Cardiac septum (tissue), 1 donor: ENCODE measurements around the gene AOC1. TPM values are rescaled to one million over a fixed set of nuclear protein-coding genes. Genes with fewer than 3 reads are reported as not detected.

Experiments
- DNase-seq: peaks from one replicate; pipeline ENCODE4 v3.0.0-alpha.2; 2020; ENCODE audit warnings: low spot score
- intact Hi-C: fragments of 100-400 bp; cut with DNase I; formaldehyde crosslinking; loops from one replicate; pipeline ENCODE4 v1.14.0; 2022
- total RNA-seq: library from RNA; stranded (reverse); fragmentation: NEBNext Ultra II Directional; extraction: Animal tissue kit (Norgen Biotek cat#: 25700); gene quantifications from one replicate; pipeline ENCODE4 v1.2.1, GENCODE V29; 2021
- donor health status: DM: no; HTN: no; CAD: no.

Gene AOC1
- total RNA-seq, 1 donor from 2014 or later = 0.43 TPM

DNA sequence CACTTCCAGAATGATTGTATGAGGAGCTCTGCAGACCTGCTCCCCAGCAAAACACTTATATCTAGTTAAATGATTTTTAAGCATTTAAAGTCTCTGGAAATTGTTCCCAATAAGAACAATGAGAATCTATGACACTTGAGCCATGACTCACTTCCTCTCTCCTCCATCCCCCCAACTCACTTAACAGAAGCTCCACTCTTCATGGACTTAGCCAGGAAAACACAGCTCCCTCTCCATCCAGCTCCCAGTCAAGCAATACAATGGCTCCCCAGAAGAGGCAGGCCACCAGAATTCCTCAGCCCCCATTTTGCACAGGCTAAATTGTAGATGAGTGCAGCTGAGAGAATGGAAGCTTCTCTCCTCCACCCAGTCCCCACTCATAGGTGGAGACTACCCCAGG is 27.0 kb downstream of the AOC1 start:
- intact Hi-C loops = no loop called here
- no peak for DNase-seq

DNA sequence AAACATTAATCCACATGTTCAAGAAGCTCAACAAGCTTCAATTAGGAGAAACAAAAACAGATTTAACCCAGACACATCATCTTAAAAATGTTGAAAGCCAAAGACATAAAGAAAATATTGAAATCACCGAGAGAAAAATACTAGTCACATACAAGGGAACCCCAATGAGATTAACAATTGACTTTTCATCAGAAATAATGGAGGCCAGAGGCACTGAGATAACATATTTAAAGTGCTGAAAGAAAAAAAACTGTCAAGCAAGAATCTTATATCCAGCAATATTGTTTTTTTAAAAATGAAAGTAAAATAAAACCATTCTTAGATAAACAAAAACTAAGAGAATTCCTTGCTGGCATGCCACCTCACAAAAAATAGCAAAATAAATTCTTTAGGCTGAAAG is 28.9 kb downstream of the AOC1 start:
- DNase-seq = no peak
- intact Hi-C loops = no loop called here

DNA sequence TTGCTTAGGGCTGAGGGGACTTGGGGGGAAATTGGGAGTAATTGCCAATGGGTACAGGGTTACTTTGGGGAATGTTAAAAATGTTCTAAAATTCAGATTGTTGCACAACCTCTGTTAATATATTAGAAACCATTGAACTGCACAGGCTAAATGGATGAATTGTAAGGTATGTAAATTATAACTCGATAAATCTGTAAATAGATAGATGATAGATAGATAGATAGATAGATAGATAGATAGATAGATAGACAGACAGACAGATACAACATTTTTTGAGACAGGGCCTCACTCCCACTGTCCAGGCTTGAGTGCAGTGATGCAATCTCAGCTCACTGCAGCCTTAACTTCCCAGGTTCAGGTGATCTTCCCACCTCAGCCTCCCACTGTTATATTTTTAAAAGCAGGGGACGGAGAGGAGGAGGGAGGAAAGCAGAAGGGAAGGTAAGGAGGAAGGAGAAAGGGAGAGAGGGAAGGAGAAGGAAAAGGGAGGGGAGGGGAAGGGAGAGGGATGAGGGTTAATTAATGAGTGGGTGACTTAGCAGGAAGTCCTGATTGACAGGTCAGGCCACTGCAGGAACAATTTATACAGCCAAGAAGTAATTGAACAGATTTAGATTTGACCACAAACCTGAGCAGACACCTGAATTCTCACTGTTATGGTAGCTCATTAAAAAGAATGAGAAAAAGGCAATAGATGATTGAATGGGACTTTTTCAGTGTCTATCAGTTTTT is 38.7 kb downstream of the AOC1 start:
- intact Hi-C loops = no loop called here
- DNase-seq = no peak

GRCh38 chr7:150891740-150892139 is 39.4 kb downstream of the AOC1 start:
- intact Hi-C loops = no loop called here
- DNase-seq = no peak

DNA sequence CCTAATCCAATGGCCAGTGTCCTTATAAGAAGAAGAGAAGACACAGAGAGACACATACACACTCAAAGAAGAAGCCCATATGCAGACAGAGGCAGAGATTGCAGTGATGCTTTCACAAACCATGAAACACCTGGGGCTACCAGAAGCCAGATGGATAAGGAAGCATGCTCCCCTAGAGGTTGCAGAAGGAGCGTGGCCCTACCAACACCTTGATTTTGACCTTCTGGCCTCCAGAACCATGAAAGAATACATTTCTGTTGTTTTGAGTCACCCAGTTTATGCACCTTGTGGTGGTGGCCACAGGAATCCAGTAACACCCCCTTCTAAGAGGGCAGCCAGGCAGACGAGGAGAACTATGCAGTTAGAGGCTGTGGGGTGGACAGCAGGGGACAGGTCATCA is 43.5 kb downstream of the AOC1 start:
- intact Hi-C loops = no loop called here
- DNase-seq = no peak

- DNase-seq = no peak
- intact Hi-C loops = no loop called here
Measured at GRCh38 chr7:150896562-150897209, 44.4 kb downstream of the AOC1 start.

DNA sequence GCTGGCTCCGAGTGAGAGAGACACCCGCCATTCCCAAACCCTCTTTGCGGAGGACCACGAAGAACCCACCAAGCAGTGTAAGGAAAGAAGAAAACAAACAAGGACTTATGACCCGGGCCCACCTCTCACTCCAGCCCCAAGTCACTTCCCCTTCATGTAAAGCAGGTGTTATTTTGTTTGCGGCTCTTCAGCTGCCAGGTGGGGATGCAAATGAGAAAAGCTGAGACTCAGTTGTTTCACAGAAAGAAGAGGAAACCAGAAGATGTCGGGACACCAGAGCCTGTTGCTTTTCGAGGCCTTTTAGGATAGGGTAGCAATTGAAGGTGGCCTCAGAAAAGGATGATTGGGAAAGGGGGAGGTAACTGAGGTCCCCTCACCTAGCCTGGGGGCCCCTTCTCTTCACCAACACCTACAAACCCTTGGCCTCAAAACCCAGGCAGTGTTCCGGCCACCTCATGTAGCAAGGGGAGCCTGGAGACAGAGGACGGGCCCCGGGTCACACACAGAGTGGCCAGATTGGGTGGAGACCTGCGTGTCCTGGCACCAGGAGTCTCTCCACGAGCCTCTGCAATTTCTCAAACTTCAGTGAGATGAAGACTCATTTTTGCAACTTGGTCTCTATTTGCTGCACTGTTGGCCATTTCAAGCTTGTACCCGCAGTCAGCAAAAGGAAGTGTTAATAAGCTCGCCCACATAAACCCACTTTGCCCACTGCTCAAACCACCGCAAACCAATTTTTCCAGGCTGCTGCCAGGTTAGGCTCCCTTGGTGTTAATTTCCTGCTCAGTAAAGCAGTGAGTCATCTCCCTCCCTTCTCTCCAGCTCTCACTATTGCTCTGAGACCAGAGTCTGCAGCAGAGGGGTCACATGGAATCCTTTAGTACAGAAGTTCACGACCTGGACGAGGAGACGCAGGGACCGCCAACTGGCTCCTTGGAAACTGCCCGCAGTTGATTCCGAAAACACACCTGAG is 45.5 kb downstream of the AOC1 start:
- no peak for DNase-seq
- intact Hi-C loops = loop anchor here (1.0 to 2.0 kb wide), 2 partner anchors 91 to 121 kb away; no protein-coding TSS in a partner anchor

- intact Hi-C loops = loop anchor here (1.0 to 2.0 kb wide), 2 partner anchors 90 to 120 kb away; no protein-coding TSS in a partner anchor
- DNase-seq = peak; percentile 91
Measured at GRCh38 chr7:150898475-150899011, 46.2 kb downstream of the AOC1 start.

GRCh38 chr7:150900675-150901074 is 48.4 kb downstream of the AOC1 start:
- intact Hi-C loops = loop anchor here (5.0 kb wide), 3 partner anchors 42 to 212 kb away; no protein-coding TSS in a partner anchor
- no peak for DNase-seq

- no peak for DNase-seq
- intact Hi-C loops = loop anchor here (5.0 kb wide), 3 partner anchors 41 to 211 kb away; no protein-coding TSS in a partner anchor
Measured at GRCh38 chr7:150901160-150902035, 49.1 kb downstream of the AOC1 start.

- intact Hi-C loops = loop anchor here (5.0 kb wide), 3 partner anchors 40 to 210 kb away; no protein-coding TSS in a partner anchor
- no peak for DNase-seq
Measured at GRCh38 chr7:150902078-150903033, 50.0 kb downstream of the AOC1 start.

DNA sequence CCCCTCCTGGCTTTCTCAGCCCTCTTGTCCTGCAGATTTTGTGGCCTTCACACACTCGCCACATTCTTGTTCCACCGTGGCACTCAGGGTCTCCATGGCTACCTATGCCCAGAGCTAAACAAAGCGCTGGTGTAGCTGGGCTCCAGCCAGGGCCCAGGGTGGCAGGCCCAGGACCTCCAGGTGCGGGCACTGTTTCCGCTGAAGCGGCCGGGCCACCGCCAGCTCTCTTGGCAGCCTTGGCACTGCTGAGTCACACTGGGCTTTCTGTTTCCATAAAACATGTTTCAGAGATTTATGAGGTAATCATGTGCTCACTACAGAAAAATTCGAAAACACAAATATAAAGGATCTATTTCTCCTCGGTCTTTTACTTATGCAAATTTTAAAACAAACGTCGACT is 51.3 kb downstream of the AOC1 start:
- intact Hi-C loops = loop anchor here (5.0 kb wide), 3 partner anchors 39 to 209 kb away; no protein-coding TSS in a partner anchor
- DNase-seq = no peak

GRCh38 chr7:150904011-150904909 is 51.9 kb downstream of the AOC1 start:
- no peak for DNase-seq
- intact Hi-C loops = loop anchor here (5.0 kb wide), 3 partner anchors 38 to 208 kb away; no protein-coding TSS in a partner anchor

- no peak for DNase-seq
- intact Hi-C loops = no loop called here
Measured at GRCh38 chr7:150908173-150908572, 55.9 kb downstream of the AOC1 start.

GRCh38 chr7:150909200-150909995 is 57.1 kb downstream of the AOC1 start:
- intact Hi-C loops = no loop called here
- no peak for DNase-seq
